ENCODE data around the gene TTC7B.

TTC7B gene

GRCh38 chr14:90577661-90578282 is 238.5 kb downstream of the TTC7B start:
- no peak overlapping the region for H3K4me3 ChIP-seq
- H3K27ac ChIP-seq = no peak overlapping the region

DNA sequence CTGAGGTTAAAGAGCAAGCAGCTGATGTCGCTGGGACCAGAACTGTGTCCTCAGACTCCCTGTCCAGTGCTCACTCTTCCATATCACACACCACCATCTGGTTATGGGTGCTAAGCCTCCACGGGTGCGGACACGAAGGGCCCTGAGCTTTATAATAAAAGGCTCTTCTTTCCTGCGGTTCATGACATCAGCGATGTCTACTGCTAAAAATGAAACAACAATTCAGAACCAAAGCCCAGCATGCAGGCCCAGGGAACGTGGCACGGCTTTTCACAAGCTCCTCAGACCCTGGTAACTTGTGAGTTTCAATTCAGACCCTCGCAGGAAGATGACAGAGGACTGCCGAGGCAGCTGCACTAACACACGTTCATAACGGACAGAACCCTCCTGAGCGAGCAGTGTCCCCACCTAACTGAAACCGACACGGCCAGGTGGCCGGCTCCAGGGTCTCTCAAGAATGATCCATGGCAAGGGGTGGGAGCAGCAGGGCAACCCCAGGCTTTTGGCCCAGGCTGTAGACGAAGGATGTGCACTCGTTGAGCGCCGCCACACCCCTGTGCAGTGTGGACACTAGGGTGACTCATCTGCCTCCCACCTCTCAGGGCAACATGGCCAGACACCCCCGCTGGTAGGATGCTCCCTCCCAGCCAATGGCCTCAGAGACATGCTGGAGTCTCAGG is 239.1 kb downstream of the TTC7B start:
- H3K27ac ChIP-seq = no peak overlapping the region

GRCh38 chr14:90576581-90576980 is 239.6 kb downstream of the TTC7B start:
- Histone ChIP-seq H3K27ac (no peak overlapping the region), H3K4me3 (no peak overlapping the region)

More for the DNA sequence above, 239.1 kb downstream of the TTC7B start:
- no peak overlapping the region for H3K4me3 ChIP-seq

DNA sequence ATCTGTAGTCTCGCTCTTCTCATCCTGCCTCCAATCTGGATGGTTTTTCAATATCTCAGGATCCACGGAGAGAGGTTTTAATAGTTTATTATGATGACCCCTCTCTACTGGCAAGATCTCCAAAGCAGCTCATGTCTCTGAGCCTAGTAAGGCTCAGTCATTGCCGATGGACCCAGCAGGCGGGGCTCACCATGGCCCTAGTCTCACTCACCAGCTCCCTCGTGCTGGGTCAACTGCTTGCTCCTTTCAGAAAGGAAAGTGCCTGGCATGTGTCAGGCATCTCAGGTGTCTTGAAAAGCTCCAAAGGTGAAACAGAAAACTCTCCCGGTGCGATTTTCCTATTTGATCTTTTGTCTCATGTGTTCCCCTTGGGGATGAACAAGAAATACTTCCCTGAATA is 240.4 kb downstream of the TTC7B start:
- Histone ChIP-seq H3K4me3 (no peak overlapping the region), H3K27ac (no peak overlapping the region)

DNA sequence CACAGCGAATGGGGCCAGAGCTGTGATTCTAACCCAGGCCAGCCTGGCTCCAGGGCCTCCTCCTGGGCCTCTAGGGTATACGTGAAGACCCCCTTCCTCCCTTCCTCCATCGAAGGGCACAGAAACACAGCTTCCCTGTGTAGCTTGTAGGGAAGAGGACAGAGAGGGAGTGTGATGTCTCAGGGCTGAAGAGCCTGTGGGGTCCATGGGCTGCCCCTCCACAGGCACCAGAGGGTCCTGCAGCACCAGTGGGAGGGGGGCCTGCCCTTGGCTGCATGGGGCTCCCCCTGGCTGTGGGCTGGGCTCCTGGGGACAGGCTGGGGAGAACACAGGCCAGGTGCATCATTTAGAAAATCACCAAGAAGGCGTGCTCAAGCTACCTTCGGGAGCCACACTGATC is 240.9 kb downstream of the TTC7B start:
- Histone ChIP-seq H3K4me3 (no peak overlapping the region), H3K27ac (no peak overlapping the region)

- Histone ChIP-seq H3K27ac (no peak overlapping the region), H3K4me3 (no peak overlapping the region)
Observed at GRCh38 chr14:90574188-90575131, 241.8 kb downstream of the TTC7B start.

DNA sequence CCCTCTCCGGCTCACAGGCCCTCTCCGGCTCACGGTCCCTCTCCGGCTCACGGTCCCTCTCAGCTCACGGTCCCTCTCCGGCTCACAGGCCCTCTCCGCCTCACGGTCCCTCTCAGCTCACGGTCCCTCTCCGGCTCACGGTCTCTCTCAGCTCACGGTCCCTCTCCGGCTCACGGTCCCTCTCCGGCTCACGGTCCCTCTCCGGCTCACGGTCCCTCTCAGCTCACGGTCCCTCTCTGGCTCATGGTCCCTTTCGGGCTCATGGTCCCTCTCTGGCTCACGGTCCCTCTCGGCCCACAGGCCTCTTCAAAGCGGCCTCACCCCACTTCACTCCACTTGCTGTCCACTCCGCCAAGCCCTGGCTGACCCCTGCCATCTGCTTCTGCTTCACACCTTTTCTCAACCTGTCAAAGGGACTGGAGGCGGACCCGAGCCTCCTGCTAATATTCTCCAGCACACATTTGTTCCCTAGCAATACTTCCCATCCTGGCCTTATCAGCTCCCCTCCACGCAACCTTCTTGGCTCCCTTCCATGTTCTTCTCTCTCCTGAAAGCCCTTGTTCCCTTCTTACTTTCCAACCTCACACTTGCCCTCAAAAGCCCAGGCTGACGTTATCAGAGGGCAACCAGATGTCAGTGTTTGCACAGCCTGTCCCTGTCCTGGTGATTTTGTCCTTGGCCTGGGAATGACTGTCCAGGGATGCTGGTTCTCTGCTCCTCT is 242.7 kb downstream of the TTC7B start:
- no peak overlapping the region for H3K27ac ChIP-seq

GRCh38 chr14:90572441-90573150 is 243.6 kb downstream of the TTC7B start:
- Histone ChIP-seq H3K4me3 (no peak overlapping the region), H3K27ac (peak overlapping the region in 1 of 21 experiments; percentile 19)

More for the DNA sequence above, 242.7 kb downstream of the TTC7B start:
- H3K4me3 ChIP-seq = no peak overlapping the region

- H3K4me3 ChIP-seq = no peak overlapping the region
- H3K27ac ChIP-seq = peak overlapping the region in 1 of 21 experiments; percentile 19
Observed at GRCh38 chr14:90571149-90571947, 244.9 kb downstream of the TTC7B start.

GRCh38 chr14:90570461-90570860 is 245.8 kb downstream of the TTC7B start:
- H3K4me3 ChIP-seq = no peak overlapping the region
- no peak overlapping the region for H3K27ac ChIP-seq

- Histone ChIP-seq H3K4me3 (no peak overlapping the region), H3K27ac (no peak overlapping the region)
Observed at GRCh38 chr14:90569606-90570387, 246.4 kb downstream of the TTC7B start.

- no peak overlapping the region for H3K4me3 ChIP-seq
- H3K27ac ChIP-seq = no peak overlapping the region
Observed at GRCh38 chr14:90569201-90569600, 247.0 kb downstream of the TTC7B start.

- Histone ChIP-seq H3K27ac (no peak overlapping the region), H3K4me3 (no peak overlapping the region)
Observed at GRCh38 chr14:90568405-90568804, 247.8 kb downstream of the TTC7B start.

- Histone ChIP-seq H3K4me3 (no peak overlapping the region), H3K27ac (peak overlapping the region in 1 of 21 experiments; percentile 31)
Observed at GRCh38 chr14:90567991-90568390, 248.2 kb downstream of the TTC7B start.

DNA sequence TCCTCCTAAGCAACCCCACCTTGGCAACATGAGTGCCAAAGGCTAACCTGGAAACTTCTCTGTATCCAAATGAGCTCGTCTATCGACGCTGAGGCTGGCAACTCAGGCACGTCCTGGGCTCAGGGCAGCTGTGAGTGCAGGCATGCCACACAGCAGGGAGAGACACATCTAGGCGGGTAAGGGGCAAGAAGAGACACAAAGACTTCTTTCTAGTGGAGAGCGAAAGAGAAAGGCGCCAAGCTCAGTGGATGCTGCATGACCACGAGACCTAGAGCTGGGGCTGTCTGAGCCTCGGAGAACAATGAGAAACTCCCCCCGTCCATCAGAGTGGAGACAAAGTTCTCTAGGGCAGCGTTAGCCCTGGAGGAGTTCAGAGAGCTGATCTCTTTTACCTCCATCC is 249.0 kb downstream of the TTC7B start:
- no peak overlapping the region for H3K4me3 ChIP-seq
- H3K27ac ChIP-seq = peak overlapping the region in 1 of 21 experiments; percentile 27

- Histone ChIP-seq H3K4me3 (no peak overlapping the region), H3K27ac (peak overlapping the region in 1 of 21 experiments; percentile 27)
Observed at GRCh38 chr14:90566481-90566880, 249.7 kb downstream of the TTC7B start.

- H3K27ac ChIP-seq = no peak overlapping the region
- H3K4me3 ChIP-seq = no peak overlapping the region
Observed at GRCh38 chr14:90564496-90564895, 251.7 kb downstream of the TTC7B start.

DNA sequence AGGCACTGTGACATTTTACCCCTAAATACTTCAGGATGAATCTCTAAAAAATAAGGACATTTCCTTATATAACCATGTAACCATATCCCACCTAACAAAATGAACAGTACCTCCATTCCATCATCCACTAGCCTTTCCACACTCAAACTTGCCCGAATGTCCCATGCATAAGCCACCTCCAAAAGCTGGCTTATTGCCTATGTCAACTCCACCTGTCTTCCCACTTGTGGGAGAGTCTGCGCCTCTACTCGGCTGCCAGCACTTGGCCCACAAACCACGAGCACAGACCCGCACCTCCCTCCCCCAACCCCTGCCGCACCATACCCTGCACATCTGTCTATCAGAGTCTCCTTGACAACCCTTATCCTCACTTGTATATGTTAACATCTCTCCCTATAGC is 253.6 kb downstream of the TTC7B start:
- Histone ChIP-seq H3K27ac (no peak overlapping the region), H3K4me3 (no peak overlapping the region)
